Skin epidermis (tissue), 12 donors: ENCODE measurements around the gene LEFTY1.

Source experiments
- H3K27ac ChIP-seq, 21 experiments: fragments of 200-600 bp; sonication (generic) in 11 of 21; one replicate each; pipeline ENCODE4 v1.5.0; 2020; ENCODE audit warnings: mild to moderate bottlenecking in 3 of 21, inconsistent platforms in 2 of 21, moderate library complexity in 2 of 21
- H3K4me3 ChIP-seq, 7 experiments: fragments of 200-600 bp; sonication (generic) in 2 of 7; one replicate each; pipeline ENCODE4 v1.5.0; 2020; ENCODE audit warnings: inconsistent platforms in 2 of 7, mild to moderate bottlenecking in 2 of 7, moderate library complexity in 1 of 7

Gene LEFTY1

DNA sequence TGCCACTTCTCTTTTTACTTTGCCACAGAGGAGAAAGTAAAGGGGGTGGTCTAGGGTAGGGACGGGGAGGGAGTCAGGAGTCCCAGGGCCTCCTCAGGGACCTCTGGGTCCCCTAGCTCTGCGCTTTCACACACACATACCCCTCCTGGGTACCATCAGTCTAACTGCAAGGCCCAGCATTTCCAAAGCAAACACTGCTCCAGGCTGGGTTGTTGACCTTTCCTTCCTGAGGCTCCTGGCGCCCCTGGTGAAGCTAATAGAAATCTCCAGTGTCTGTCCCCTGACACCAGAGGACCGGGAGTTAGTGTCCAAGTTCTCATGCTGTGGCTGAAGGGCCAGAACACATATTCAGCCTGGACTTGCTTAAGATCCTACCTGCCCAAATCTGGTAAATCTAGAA, 10.7 kb downstream of the LEFTY1 start:
- Histone ChIP-seq H3K4me3 (no peak overlapping the region), H3K27ac (peak overlapping the region in 11 of 21 experiments; percentile 3 to 90 (median 42))

DNA sequence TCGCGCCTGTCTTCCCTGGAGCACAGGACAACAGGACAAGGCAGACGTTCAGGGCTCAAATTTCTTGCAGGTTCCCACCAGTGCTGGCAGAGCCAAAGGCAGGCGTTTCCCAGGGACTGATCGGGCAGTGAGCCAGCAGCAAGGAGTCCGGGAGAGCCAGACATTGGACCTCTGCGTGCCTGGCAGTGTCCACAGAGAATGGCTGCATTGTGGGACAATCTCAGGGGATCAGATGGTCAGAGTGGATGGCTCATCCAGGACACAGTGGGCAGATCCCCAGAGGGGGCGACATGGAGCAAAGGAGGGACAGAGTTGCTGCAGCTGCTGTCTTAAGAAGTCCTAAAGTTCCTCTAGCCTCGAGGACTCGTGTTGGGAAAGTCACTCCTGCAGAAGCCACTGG, 11.4 kb downstream of the LEFTY1 start:
- Histone ChIP-seq H3K27ac (peak overlapping the region in 11 of 21 experiments; percentile 5 to 72 (median 38)), H3K4me3 (no peak overlapping the region)

DNA sequence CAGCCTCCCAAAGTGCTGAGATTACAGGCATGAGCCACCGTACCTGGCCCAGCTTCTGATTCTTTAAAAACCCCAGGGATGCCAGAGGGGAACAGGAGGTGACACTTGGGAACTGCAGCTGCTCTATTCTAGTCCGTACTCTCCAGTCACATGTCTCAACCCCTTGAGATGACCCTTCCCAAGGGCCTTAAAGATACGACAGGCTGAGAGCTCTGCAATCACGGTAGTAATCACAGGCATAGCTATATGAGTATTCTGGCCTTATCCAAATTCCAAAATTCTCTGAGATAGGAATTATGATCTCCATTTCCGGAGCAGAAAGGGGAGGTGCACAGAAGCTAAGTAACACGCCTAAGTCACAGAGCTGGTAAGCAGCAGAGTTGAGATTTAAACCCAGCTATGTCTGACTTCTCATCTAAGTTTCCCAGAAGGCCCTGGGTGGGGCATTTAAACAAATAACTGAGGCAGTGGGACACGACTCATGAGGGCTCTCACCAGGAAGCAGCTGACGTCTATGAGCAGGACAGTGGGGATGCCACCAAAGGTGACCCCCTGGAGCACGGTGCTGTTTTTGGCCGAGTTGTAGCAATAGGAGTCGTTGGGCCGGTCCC, 11.9 kb downstream of the LEFTY1 start:
- Histone ChIP-seq H3K4me3 (no peak overlapping the region), H3K27ac (peak overlapping the region in 7 of 21 experiments; percentile 5 to 72 (median 38))

DNA sequence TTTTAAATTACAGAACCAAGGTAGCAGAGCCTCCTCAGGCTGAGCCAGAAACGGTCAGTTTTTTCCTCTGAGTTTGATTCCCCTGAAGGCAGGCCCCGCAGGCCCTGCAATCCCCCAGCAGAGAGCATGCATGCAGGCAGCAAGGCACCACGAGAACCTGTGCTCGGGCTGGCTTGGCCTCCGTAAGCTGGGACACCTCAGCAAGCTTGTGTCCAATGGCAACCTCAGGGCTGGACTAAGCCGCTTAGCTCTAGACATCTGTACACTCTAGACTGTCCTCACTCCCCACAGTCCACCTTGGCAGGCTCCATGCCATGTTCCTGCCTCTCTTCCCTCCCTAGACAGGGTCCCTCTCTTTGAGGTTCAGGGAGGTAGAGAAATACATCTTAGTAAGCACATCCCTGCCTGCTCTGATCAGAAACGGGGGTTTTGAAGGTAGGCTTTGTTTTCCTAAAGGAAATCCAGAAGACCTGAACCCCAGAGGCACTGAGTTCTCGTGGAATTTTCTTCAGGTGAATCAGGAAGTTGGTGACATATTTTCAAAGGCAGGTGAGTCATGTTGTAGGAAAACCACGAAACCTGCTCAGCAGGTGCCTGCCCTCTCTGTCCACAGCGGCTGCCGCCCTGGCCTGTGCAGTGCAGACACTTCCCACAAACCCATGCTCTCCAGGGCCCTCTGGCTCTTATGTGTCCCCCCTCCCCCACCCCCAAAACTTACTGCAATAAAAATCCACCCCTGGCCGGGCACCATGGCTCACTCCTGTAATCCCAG, 13.7 kb downstream of the LEFTY1 start:
- Histone ChIP-seq H3K27ac (peak overlapping the region in 8 of 21 experiments; percentile 8 to 48 (median 26)), H3K4me3 (no peak overlapping the region)

DNA sequence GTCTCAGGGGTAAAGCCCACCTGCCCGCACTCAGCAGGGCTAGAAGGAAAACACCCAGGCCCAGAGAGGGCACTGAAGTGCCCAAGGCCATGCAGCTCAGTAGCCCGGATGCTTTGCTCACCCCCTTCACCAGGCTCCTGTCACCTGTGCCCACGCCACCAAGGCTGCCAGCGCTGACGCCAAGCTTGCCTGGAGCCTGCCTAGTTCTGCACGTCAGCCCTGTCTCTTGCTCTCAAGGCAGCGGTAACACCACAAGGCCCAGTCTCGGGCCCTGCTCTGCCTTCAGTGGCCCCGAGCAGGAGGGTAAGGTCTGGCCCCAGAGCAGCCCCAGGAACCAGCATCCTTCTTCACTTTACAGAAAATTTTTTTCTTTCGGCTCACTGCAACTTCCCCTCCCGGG, 14.5 kb downstream of the LEFTY1 start:
- Histone ChIP-seq H3K27ac (peak overlapping the region in 1 of 21 experiments; percentile 38), H3K4me3 (no peak overlapping the region)

DNA sequence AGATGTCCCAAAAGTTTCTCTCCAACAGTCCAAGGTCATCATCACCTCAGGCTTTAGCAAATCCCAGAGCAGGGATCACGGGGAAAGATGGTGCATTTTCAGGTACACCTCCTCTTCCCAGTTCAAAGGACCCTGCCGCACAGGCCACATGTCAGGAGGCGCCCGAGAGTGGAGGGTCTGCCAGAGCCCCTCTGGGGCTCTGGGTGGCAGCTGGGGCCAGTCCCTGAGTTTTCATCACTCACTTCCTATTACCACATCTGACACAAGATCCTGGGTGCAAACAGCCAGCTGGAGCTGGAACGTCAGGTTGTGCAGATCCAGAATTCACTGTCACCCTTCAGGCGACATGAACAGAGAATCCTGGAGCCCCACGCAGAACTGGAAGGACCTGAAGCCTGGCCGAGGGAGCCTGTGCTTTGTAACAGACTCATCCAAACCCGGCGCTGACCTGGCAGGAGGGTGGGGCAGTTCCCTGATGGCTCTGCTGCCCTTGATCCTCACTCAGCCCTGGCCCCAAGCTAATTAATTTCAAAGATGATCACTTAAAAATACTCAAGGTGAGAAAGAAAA, 15.6 kb downstream of the LEFTY1 start:
- peak overlapping the region in 2 of 21 experiments; percentile 3 to 38 for H3K27ac ChIP-seq
- H3K4me3 ChIP-seq: no peak overlapping the region

DNA sequence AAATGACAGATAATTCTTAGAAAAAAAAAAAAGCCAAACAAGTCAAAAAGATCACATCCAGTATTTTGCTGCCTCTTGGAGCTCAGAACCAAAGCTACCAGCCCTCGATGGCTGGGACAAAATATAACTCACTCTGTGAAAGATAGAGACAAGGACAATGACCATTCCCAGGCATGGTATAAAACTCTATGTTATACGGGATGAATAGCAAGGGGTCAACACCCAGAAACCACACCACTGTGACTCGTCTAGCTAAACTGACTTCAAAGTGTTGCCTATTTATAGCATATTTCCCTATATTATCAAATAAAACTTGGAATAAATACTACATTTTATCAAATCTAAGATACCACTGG, 16.9 kb downstream of the LEFTY1 start:
- Histone ChIP-seq H3K27ac (no peak overlapping the region), H3K4me3 (no peak overlapping the region)

DNA sequence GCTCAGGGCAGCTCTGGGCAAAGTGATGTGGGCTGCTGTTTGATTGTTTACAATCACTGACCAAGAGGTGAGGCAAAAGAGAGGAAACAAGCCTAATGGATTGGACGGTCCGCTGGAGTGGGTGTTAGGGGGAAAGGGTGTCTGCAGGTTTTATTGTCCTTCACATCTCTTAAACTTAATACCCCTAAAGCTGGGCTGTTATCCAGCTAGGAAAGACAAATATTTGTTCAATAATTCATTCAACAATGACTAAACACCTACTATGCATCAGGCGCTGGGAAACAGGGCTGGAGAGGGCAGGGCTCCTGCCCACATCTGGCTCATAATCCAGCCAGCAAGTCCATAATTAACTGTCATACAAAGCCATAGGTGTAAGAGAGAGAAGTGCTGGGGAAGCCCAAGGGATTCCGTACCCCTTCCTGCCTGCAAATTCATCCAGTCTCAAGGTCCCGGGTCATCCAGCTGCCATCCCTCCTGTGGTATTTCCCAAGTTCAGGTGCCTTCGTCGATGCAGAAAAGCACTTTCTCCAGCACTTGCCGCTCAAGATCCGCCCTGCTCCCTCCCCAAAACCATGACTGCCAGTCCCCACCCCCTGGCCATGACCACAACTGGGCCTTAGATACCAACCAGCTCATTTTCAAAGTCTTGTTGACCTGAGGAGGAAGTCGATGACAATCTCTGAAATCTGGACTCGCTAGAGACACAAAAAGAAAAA, 17.4 kb downstream of the LEFTY1 start:
- no peak overlapping the region for H3K27ac ChIP-seq

DNA sequence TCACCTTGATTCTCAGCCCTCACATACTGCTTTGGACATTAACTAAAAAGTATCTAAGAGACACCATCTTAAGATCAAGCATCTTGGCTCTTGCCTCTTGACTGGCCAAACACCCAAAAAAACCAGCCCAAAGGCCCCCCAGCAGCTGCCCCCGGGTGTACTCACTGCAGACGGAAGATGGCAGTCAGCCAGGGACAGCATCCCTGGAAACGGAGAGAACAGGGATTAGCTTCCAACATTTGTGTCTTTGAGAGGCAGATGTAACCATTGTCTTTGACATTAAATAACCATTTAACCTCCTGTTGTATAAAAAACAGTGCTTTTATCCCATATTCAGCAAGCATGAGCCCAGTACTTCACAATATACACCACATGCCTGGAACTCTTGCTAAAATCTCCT, 18.0 kb downstream of the LEFTY1 start:
- Histone ChIP-seq H3K27ac (no peak overlapping the region), H3K4me3 (no peak overlapping the region)

More for the DNA sequence above, 17.4 kb downstream of the LEFTY1 start:
- no peak overlapping the region for H3K4me3 ChIP-seq

DNA sequence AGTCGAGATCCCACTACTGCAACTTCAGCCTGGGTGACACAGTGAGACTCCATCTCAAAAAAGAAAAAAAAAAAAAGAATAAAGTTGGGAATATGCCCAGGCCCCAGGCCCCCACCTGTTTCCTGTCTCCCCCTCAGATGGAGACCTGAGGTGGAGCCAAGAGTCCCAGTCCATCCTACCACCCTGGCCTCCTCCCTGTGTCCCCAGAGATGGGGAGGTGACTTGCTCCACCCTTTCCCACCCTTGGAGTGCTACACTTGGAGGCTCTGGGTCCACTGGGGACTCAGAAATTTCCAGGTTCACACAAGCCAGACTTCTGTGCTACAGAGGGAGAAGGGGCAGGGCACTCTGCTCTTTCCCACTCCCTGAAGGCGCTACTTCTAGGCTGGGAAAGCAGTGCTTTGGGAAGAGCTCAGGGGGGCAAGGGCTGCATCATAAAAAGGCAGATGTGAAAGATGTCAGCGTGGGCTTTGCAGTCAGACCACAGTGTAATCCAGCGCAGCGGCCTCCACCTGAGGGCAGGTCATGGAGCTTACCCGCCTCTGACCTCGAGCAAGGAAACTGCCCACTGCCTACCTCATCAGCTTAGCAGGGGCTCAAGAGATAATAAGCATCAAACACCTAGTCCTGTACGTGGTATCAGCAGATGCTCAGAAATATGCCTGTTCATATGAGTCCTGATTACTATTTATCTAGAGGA, 20.2 kb downstream of the LEFTY1 start:
- Histone ChIP-seq H3K27ac (no peak overlapping the region), H3K4me3 (no peak overlapping the region)

DNA sequence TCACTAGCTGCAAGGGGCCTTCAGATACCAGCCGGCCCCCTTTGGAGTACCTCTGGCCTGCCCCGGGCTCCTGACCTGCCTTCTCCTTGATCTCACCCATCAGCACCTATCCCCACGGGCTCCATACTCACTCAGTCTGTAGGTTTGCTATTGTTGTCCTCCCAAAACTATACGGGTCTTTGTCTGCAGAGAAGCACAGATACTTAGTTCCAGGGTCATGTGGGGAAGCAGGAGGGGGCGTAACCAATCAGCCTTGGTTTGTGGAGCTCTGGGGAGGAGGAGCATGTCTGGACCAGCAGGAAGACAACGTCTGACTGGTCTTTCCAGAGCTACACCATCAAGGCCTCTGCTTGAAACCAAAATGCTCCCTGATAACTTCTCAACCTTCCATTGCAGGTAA, 22.0 kb downstream of the LEFTY1 start:
- H3K4me3 ChIP-seq: no peak overlapping the region
- H3K27ac ChIP-seq: peak overlapping the region in 2 of 21 experiments; percentile 47 to 67

DNA sequence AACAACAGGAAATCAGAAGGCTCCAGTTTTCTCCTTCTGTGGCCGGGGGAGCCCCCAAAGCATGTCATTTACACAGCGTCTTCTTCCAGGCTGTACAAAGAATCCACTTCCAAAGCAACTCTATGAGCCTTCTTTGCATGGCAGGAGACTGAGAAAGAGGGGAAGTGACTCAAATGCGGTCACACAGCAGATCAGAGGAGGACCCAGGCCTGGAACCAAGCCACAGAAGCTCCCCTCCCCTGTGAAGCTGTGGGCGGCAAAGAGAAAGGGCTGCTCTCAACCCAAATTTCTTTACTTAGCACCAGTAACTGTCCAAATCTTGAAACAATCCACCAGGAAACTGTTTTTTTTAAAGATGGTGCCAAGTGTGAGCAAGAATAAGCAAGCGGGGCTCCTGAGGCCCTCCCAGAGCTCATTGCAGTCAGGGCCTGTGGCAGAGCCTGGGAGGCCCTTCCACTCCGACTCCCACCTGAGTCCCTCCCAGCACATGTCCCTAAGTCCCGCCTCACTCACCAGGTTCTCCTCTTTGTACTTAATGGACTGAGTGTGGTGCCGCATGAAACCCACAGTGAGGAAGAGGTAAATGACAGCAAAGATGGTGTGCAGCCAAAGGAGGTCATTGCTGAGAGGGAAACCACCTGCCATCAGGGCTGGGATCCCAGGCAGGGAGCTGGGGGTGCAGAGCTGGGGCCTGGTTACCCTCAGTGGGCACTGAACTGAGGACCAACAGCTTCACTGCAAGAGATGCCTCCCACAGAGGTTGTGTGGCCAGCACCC, 22.7 kb downstream of the LEFTY1 start:
- peak overlapping the region in 9 of 21 experiments; percentile 22 to 67 (median 34) for H3K27ac ChIP-seq
- H3K4me3 ChIP-seq: no peak overlapping the region

DNA sequence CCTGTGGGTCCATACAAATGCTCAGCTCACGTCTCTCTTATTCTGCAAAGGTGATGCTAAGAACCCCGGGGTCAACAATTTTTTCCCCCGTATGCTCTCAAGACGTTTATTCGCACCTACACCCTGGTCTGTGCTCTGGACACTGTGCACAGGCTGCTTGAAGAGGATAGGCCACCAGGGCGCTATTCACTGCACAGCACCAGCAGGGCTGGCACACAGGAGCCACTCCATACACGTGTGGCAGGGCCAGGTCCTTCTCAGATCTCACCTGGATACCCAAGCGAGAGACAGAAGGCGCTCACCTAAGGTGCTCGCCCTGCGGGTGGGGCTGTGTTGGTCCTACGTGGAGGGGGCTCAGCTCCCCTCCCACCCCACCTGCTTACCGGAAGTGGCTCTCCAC, 23.4 kb downstream of the LEFTY1 start:
- H3K4me3 ChIP-seq: no peak overlapping the region
- peak overlapping the region in 6 of 21 experiments; percentile 8 to 67 (median 40) for H3K27ac ChIP-seq

DNA sequence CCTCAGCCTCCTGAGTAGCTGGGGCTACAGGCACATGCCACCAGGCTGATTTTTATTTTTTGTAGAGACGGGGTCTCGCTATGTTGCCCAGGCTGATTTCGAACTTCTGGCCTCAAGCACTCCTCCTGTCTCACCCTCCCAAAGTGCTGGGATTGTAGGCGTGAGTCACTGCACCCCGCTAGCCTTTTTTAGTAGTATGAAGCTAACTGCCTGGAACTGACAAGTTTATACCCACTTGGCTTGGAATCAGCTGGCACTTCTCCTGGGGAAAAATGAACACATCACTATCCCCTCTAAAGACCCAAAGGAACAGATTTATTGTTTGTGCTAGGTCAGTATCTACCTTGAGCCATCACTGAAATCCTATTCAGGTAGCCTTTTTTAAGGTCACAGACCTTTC, 25.8 kb downstream of the LEFTY1 start:
- Histone ChIP-seq H3K27ac (no peak overlapping the region), H3K4me3 (no peak overlapping the region)

DNA sequence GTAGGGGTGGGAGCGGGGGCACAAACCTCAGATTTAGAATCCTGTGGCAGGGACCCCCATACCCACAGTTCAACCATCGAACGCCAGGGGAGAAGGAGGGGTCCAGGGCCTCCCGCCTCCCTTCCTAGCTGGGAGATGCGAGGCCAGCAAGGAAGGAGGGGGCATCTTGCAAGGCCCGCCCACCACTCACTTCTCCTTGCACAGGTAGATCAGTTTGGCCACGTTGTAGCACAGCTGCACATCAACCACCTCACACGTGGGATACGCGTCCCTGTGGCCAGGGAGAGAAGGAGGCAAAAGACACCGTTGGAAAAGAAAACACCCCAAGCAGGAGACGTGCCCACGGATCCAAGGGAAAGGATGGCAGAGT, 26.4 kb downstream of the LEFTY1 start:
- Histone ChIP-seq H3K27ac (no peak overlapping the region), H3K4me3 (no peak overlapping the region)

DNA sequence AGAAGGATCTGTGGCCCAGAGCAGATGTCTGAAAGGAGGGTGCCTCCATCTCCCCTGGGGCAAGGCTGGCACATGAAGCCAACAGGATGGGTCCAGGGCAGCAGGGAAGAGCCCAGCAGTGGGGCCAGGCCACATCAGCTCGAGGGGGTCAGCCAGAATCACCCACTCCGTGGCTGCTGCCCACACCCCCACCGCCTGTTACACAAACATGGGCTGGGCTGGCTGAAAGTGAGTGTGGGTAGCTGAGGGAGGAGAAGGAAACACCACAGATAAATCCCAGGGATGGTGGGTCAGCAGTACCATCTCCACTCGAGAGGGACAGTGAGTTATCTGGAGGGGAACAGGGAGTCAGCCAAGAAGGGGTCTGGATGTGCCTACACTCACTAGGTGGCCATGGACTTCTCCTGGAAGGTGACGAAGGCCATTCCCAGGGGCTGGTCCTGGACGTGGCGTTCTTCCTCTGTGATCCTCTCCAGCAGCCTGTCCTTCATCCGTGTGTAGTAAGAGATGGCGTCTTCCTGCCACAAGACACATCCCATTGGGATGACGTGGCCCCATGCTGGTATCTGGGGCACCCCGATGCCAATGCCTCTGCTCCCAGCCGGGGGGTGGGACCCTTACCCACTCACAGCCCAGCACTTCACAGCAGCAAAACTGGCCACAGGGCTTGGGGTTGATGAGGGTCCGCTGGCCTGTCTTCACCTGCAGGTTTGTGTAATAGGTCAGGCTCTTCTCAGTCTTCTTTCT, 26.9 kb downstream of the LEFTY1 start:
- Histone ChIP-seq H3K4me3 (no peak overlapping the region), H3K27ac (no peak overlapping the region)

DNA sequence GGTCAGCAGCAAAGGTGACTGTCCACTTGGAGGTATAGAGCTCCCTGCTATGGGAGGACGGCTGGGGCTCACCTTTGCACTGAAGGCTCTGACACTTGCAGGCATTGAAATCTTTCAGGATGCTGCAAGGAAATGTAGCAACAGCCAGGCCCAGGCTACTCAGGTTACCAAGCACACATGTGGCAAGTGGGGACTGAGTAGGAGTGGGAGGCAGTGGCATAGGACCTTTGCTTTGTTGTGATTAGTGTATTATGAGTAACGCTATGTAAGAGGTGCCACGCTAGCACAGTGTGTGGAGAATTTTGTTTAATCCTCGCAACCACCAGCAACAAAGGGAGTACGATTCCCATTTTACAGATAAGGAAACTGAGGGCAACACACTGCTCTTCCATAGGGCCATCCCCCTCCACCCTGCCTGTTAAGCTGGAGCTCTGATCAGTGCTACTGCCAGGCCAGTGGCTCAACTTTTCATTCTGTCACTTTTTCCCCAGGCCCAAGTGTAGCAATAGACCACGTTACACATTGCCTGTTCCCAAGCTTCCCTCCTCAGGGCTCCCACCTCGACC, 28.0 kb downstream of the LEFTY1 start:
- no peak overlapping the region for H3K4me3 ChIP-seq
- H3K27ac ChIP-seq: no peak overlapping the region

DNA sequence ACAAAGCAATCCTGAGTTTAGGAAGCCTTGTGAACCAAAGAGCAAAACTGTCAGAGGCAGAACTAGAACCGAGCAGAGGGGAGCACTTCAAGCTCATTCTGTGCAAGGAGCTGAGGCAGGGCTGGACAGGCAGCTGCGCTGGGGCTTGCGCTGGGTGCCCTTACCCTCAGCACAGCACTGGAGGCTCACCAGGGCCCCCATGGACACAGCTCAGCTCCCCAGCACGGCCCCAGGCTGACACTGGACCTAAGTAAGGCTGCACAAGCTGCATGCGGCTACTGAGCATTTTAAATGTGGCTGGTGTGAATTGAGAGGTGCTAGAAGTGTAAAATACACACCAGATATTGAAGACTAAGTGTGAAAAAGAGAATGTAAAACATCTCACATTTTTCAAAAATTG, 28.8 kb downstream of the LEFTY1 start:
- Histone ChIP-seq H3K27ac (no peak overlapping the region), H3K4me3 (no peak overlapping the region)
